Keratinocyte (primary cell): Measurements from ENCODE around the gene E2F7. TPM values are rescaled to one million over a fixed set of nuclear protein-coding genes. Genes with fewer than 3 reads are reported as not detected.

Experiments used
- DNase-seq: peaks from one replicate; pipeline ENCODE4 v3.0.0-alpha.2; 2011; ENCODE audit warnings: low read depth, missing footprints, low spot score
- FAIRE-seq: peaks from 2 replicates; lab custom pipeline; 2011; peaks lifted over from hg19 to GRCh38; lab: Jason Lieb, UNC
- H2AFZ ChIP-seq: 2 replicates; pipeline ENCODE4 v1.6.0; 2012; ENCODE audit warnings: low read length, control low read depth, inconsistent platforms; ENCODE audit not compliant: control insufficient read depth
- H3K27ac ChIP-seq: 2 replicates; pipeline ENCODE4 v1.5.1; 2011; ENCODE audit warnings: low read length; ENCODE audit not compliant: control insufficient read depth, insufficient read depth
- H3K27me3 ChIP-seq: 3 replicates; pipeline ENCODE4 v1.6.0; 2011; ENCODE audit warnings: low read length; ENCODE audit not compliant: control insufficient read depth, insufficient read depth; ENCODE audit errors: extremely low read depth
- H3K36me3 ChIP-seq, 2 experiments: 2 replicates in 1 of 2; 3 replicates in 1 of 2; pipeline ENCODE4 v1.5.1; 2011; ENCODE audit warnings: low read length in 2 of 2, mild to moderate bottlenecking in 1 of 2; ENCODE audit not compliant: control insufficient read depth in 2 of 2, insufficient read depth in 2 of 2; ENCODE audit errors: extremely low read depth in 1 of 2
- H3K4me1 ChIP-seq: 3 replicates; pipeline ENCODE4 v1.5.1; 2011; ENCODE audit warnings: low read length; ENCODE audit not compliant: control insufficient read depth, insufficient read depth; ENCODE audit errors: extremely low read depth
- H3K4me2 ChIP-seq: 3 replicates; pipeline ENCODE4 v1.6.0; 2011; ENCODE audit warnings: low read depth, low read length; ENCODE audit not compliant: control insufficient read depth, insufficient read depth; ENCODE audit errors: extremely low read depth
- H3K4me3 ChIP-seq, 3 experiments: fragments of 200-600 bp in 1 of 3; sonication (generic) in 1 of 3; 2 replicates in 2 of 3; 3 replicates in 1 of 3; pipeline ENCODE4 v1.5.1; 2011 to 2016; ENCODE audit warnings: low read length in 3 of 3, mild to moderate bottlenecking in 3 of 3, control low read depth in 2 of 3, inconsistent platforms in 1 of 3, low read depth in 1 of 3, mixed read lengths in 1 of 3, mixed run types in 1 of 3, moderate library complexity in 1 of 3; ENCODE audit not compliant: control insufficient read depth in 2 of 3, insufficient read depth in 2 of 3; ENCODE audit errors: extremely low read depth in 1 of 3
- H3K79me2 ChIP-seq: 2 replicates; pipeline ENCODE4 v1.6.0; 2012; ENCODE audit warnings: low read length; ENCODE audit not compliant: control insufficient read depth, insufficient read depth
- H3K9ac ChIP-seq: 3 replicates; pipeline ENCODE4 v1.6.0; 2011; ENCODE audit warnings: low read length; ENCODE audit not compliant: control insufficient read depth, insufficient read depth; ENCODE audit errors: extremely low read depth
- H3K9me1 ChIP-seq: 3 replicates; pipeline ENCODE4 v1.6.0; 2011; ENCODE audit warnings: low read length; ENCODE audit not compliant: control insufficient read depth, insufficient read depth; ENCODE audit errors: extremely low read depth
- H3K9me3 ChIP-seq: 2 replicates; pipeline ENCODE4 v1.5.1; 2012; ENCODE audit warnings: low read depth, low read length; ENCODE audit not compliant: control insufficient read depth
- H4K20me1 ChIP-seq: 3 replicates; pipeline ENCODE4 v1.6.0; 2011; ENCODE audit warnings: low read length; ENCODE audit not compliant: control insufficient read depth, insufficient read depth; ENCODE audit errors: extremely low read depth
- CTCF ChIP-seq, 3 experiments: IDR thresholded peaks in 1 of 3; conservative IDR thresholded peaks in 1 of 3; optimal IDR thresholded peaks in 1 of 3; 2 replicates in 2 of 3; 3 replicates in 1 of 3; pipeline versions ENCODE3 to v1.5.1; 2011; ENCODE audit warnings: low read length in 3 of 3, mild to moderate bottlenecking in 3 of 3, moderate library complexity in 2 of 3, control low read depth in 1 of 3, inconsistent platforms in 1 of 3; ENCODE audit not compliant: insufficient read depth in 2 of 3; ENCODE audit errors: extremely low read depth in 1 of 3
- EZH2 ChIP-seq: IDR thresholded peaks from one replicate; pipeline ENCODE4 v1.6.1; 2012; ENCODE audit warnings: inconsistent platforms, mild to moderate bottlenecking, low read length, moderate library complexity
- dilution Hi-C: fragments of 300-500 bp; cut with MboI; formaldehyde crosslinking; loops from one replicate; pipeline ENCODE4 v1.7.0; 2020; ENCODE audit warnings: low sequenced_read_pairs; ENCODE audit not compliant: extremely low pct_ligation_motif_present
- polyA plus RNA-seq, 5 experiments: library from polyadenylated mRNA; depleted of rRNA in 3 of 5; stranded (reverse) in 3 of 5; stranded (forward) in 1 of 5; unstranded in 1 of 5; fragments of >200 nt; gene quantifications; 1 replicate in 1 of 5; 2 replicates in 3 of 5; 3 replicates in 1 of 5; pipeline versions ENCODE4 v1.2.1 to v1.2.3, GENCODE V29; 2011 to 2012; ENCODE audit warnings: missing spikeins in 2 of 5, low read depth in 1 of 5, low replicate concordance in 1 of 5

Gene E2F7
- polyA plus RNA-seq, 1 donor (not counting 4 experiments of a cell fraction or from before 2014, with no cell fraction given) = 9.9 TPM

GRCh38 chr12:77002382-77002781 lies 63.0 kb downstream of the E2F7 start:
- FAIRE-seq (no peak), DNase-seq (no peak)
- Histone ChIP-seq H3K9me1 (no peaks in the 10 kb centered on the region), H3K27ac (no peak overlapping the region), H3K4me3 (no peak overlapping the region), H3K27me3 (no peaks in the 10 kb centered on the region), H3K36me3 (no peaks in the 10 kb centered on the region), H3K4me2 (no peak overlapping the region), H3K9me3 (no peaks in the 10 kb centered on the region), H2AFZ (no peak overlapping the region), H3K4me1 (peaks cover 4% of the 10 kb centered on the region), H3K79me2 (no peaks in the 10 kb centered on the region), H4K20me1 (no peaks in the 10 kb centered on the region), H3K9ac (no peak overlapping the region)
- TF ChIP-seq CTCF (optimal IDR thresholded peaks at IDR 0.05 in 1 of 3, IDR thresholded peaks at IDR 0.05 in 1 of 3, conservative IDR thresholded peaks at IDR 0.05 in 1 of 3; ENCODE audit: extremely low read depth in 1 of 3, insufficient read depth in 2 of 3, low read length in 3 of 3) = no peak
- TF ChIP-seq EZH2 = no peak
- dilution Hi-C loops = no loop called here

GRCh38 chr12:77001276-77001675 lies 64.1 kb downstream of the E2F7 start:
- TF ChIP-seq CTCF (optimal IDR thresholded peaks at IDR 0.05 in 1 of 3, IDR thresholded peaks at IDR 0.05 in 1 of 3, conservative IDR thresholded peaks at IDR 0.05 in 1 of 3; ENCODE audit: extremely low read depth in 1 of 3, insufficient read depth in 2 of 3, low read length in 3 of 3) = no peak
- TF ChIP-seq EZH2 = no peak
- no peak overlapping the region for H2AFZ ChIP-seq
- no peaks in the 10 kb centered on the region for H4K20me1 ChIP-seq
- H3K4me2 ChIP-seq = no peak overlapping the region
- H3K9me3 ChIP-seq = no peaks in the 10 kb centered on the region
- no peaks in the 10 kb centered on the region for H3K9me1 ChIP-seq
- no peak overlapping the region for H3K9ac ChIP-seq
- H3K27ac ChIP-seq = no peak overlapping the region
- FAIRE-seq (no peak), DNase-seq (no peak)
- H3K36me3 ChIP-seq = no peaks in the 10 kb centered on the region
- H3K79me2 ChIP-seq = no peaks in the 10 kb centered on the region
- H3K27me3 ChIP-seq = no peaks in the 10 kb centered on the region
- H3K4me1 ChIP-seq = peaks cover 4% of the 10 kb centered on the region
- no peak overlapping the region for H3K4me3 ChIP-seq
- dilution Hi-C loops = no loop called here
